ENCODE measurements around the gene FBXO5. TPM values are rescaled to one million over a fixed set of nuclear protein-coding genes. Genes with fewer than 3 reads are reported as not detected.
A peak's percentile ranks its signal among the peaks of the same experiment; 100 is the strongest.

FBXO5 gene
- polyA plus RNA-seq, 1 experiment, result 4.8 TPM

DNA sequence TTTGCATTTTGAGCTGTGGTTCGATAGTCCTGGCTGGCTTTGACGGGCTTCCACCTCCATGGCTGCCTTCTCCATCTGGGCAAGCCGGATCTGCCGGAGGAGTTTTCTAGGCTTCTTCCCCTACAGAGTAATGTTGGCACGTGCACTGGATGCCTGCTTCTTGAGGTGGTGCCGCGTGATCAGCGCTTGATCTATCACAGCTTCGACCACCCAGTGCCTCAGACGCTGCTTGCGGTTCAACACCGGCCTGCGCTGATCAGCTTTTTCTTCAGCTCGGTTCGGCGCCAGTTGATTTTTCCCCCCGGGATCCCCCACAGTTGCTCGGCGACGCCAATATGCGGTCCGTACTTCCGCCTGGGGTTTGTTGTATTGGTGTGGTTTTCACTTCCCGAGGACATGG lies 23.5 kb downstream of the FBXO5 start:
- TF ChIP-seq, protein P1, sequence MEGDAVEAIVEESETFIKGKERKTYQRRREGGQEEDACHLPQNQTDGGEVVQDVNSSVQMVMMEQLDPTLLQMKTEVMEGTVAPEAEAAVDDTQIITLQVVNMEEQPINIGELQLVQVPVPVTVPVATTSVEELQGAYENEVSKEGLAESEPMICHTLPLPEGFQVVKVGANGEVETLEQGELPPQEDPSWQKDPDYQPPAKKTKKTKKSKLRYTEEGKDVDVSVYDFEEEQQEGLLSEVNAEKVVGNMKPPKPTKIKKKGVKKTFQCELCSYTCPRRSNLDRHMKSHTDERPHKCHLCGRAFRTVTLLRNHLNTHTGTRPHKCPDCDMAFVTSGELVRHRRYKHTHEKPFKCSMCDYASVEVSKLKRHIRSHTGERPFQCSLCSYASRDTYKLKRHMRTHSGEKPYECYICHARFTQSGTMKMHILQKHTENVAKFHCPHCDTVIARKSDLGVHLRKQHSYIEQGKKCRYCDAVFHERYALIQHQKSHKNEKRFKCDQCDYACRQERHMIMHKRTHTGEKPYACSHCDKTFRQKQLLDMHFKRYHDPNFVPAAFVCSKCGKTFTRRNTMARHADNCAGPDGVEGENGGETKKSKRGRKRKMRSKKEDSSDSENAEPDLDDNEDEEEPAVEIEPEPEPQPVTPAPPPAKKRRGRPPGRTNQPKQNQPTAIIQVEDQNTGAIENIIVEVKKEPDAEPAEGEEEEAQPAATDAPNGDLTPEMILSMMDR (IDR thresholded peaks at IDR 0.05; ENCODE audit: insufficient read depth, low read depth, low read length), result no peak
- no peaks in the 10 kb centered on the region for H3K36me3 ChIP-seq (ENCODE audit: control insufficient read depth, insufficient read depth, low read length)
- H3K27me3 ChIP-seq (ENCODE audit: control insufficient read depth, insufficient read depth, low read length), result no peaks in the 10 kb centered on the region
- ChIA-PET POLR2A (no interaction called here), CTCF (no interaction called here)
- DNase-seq (ENCODE audit: low read depth), result no peak
- no peak overlapping the region for H3K4me3 ChIP-seq (ENCODE audit: low read depth, low read length)

DNA sequence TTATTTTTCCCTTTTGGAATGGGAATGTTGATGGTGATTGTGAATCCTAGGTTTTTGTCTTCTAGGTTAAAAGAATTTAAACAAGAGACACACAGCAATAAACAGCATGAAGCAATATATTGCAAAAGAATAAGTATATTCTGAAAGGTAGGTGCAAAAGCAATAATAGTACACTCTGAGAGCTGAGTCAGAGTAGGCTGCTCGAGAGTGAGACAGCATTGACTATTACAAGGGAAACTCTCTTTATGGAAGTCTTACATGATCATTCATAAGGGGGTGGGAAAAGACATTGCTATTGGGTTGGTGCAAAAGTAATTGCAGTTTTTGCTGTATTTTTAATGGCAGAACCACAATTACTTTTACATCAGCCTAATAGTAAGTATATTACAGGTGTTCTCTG lies 25.0 kb downstream of the FBXO5 start:
- TF ChIP-seq, protein P1 (IDR thresholded peaks at IDR 0.05; ENCODE audit: insufficient read depth, low read depth, low read length), result no peak
- ChIA-PET POLR2A (no interaction called here), CTCF (interaction anchor here (0.5 to 2.5 kb wide), 2 partner anchors 9 to 89 kb away, joined by 3 to 10 read pairs; no protein-coding TSS in a partner anchor)
- H3K27me3 ChIP-seq (ENCODE audit: control insufficient read depth, insufficient read depth, low read length), result no peaks in the 10 kb centered on the region
- H3K36me3 ChIP-seq (ENCODE audit: control insufficient read depth, insufficient read depth, low read length), result no peaks in the 10 kb centered on the region
- no peak overlapping the region for H3K4me3 ChIP-seq (ENCODE audit: low read depth, low read length)
- no peak for DNase-seq (ENCODE audit: low read depth)

DNA sequence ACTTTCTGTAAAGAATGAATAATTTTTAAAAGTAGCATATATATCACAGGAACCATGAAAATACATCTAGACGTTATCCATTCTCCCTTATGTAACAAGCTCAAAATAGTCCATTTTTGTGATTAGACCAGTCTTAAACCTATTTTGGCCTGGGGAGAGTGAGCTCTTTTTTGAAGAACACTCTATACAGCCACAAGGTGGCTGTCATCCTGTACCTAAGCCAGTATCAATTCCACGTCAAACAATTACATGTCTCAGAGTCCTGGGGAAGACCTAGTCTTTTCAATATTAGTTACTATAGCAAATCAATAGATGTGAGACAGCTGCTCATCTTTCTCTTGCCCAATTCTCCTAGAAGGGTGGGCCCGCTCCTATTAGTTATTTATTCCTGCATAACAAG lies 28.4 kb downstream of the FBXO5 start:
- TF ChIP-seq, protein P1 (IDR thresholded peaks at IDR 0.05; ENCODE audit: insufficient read depth, low read depth, low read length), result no peak
- ChIA-PET POLR2A (no interaction called here), CTCF (interaction anchor here (0.9 to 2.5 kb wide), 12 partner anchors 11 to 91 kb away, joined by 3 to 13 read pairs (median 4); no protein-coding TSS in a partner anchor)
- Histone ChIP-seq H3K36me3 (ENCODE audit: control insufficient read depth, insufficient read depth, low read length) (no peaks in the 10 kb centered on the region), H3K4me3 (ENCODE audit: low read depth, low read length) (no peak overlapping the region), H3K27me3 (ENCODE audit: control insufficient read depth, insufficient read depth, low read length) (no peaks in the 10 kb centered on the region)
- DNase-seq (ENCODE audit: low read depth), result no peak

DNA sequence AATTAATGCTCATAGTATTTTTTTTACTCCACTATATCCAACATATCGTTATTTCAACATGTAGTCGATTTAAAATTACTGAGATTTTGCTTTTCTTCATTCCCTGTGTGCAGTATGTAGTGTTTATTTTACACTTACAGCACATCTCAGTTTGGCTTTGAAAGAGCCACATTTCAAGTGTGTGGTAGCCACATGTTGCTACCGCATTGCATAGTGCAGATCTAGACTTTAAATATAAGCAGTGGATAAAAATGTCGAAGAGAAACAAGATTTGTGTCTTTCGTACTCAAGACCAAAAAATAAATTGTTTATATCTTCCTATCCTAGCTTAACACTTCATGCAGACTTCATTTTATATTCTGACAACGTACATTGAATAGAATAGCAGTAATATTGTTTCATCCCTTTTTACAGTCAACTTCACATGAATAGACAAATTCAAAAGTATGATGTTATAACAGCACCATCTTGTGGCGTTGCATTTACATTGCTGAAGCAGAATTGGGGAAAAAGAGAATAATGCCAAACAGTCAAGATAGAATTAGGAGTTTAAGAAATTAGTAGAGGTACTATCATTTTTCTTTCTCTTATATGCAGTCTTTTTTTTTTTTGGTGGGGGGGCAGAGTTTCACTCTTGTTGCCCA lies 29.9 kb downstream of the FBXO5 start:
- H3K27me3 ChIP-seq (ENCODE audit: control insufficient read depth, insufficient read depth, low read length), result no peaks in the 10 kb centered on the region; the same call in 1 of the 2 replicates
- ChIA-PET POLR2A (no interaction called here), CTCF (interaction anchor here (1.1 to 2.5 kb wide), 5 partner anchors 10 to 56 kb away, joined by 3 to 8 read pairs (median 6); no protein-coding TSS in a partner anchor)
- H3K36me3 ChIP-seq (ENCODE audit: control insufficient read depth, insufficient read depth, low read length), result no peaks in the 10 kb centered on the region
- no peak for DNase-seq (ENCODE audit: low read depth)
- TF ChIP-seq, protein P1 (IDR thresholded peaks at IDR 0.05; ENCODE audit: insufficient read depth, low read depth, low read length), result peak; percentile 61
- no peak overlapping the region for H3K4me3 ChIP-seq (ENCODE audit: low read depth, low read length)

DNA sequence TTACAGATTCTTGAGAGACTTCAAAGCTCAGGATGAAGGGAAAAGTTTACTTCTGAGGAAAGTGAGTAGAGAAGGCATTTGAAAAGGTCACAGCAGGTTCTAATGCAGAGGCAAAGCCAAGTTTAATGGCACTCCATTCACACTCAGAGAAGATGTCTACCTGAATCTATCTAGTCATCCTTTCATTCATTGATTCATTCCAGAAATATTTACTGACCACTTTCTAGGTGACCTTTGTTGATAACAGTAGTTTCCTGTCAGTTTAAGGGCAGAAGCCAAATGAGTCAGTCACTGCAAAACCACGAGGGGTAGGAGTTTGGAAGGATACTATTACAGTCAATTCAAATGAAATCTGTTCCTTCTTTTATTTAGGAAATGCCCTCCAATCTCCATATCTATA lies 30.8 kb downstream of the FBXO5 start:
- H3K36me3 ChIP-seq (ENCODE audit: control insufficient read depth, insufficient read depth, low read length), result no peaks in the 10 kb centered on the region
- POLR2A ChIA-PET, result no interaction called here
- H3K27me3 ChIP-seq (ENCODE audit: control insufficient read depth, insufficient read depth, low read length), result no peaks in the 10 kb centered on the region; the same call in 1 of the 2 replicates
- DNase-seq (ENCODE audit: low read depth), result no peak
- CTCF ChIA-PET, result interaction anchor here (0.6 to 1.9 kb wide), 5 partner anchors 13 to 400 kb away, joined by 3 to 7 read pairs (median 3); no protein-coding TSS in a partner anchor
- TF ChIP-seq, protein P1 (IDR thresholded peaks at IDR 0.05; ENCODE audit: insufficient read depth, low read depth, low read length), result no peak
- H3K4me3 ChIP-seq (ENCODE audit: low read depth, low read length), result no peak overlapping the region

Data from BJ (cell line).